ENCODE data around the gene IMMP2L.
"Not testable (repeated sequence)": the region's sequence is repeated elsewhere in the genome, so short reads cannot be mapped to it uniquely, and the experiment has no call there.

The IMMP2L gene

GRCh38 chr7:111256391-111256790 lies 305.9 kb downstream of the IMMP2L start:
- no peak for DNase-seq

- DNase-seq: no peak
Observed at GRCh38 chr7:111255576-111255975, 306.7 kb downstream of the IMMP2L start.

- DNase-seq: not testable (repeated sequence)
Observed at GRCh38 chr7:111251365-111251764, 310.9 kb downstream of the IMMP2L start.

GRCh38 chr7:111249807-111250206 lies 312.5 kb downstream of the IMMP2L start:
- DNase-seq: not testable (repeated sequence)

GRCh38 chr7:111242141-111242755 lies 320.0 kb downstream of the IMMP2L start:
- no peak for DNase-seq

GRCh38 chr7:111240371-111240770 lies 321.9 kb downstream of the IMMP2L start:
- no peak for DNase-seq

GRCh38 chr7:111239437-111239836 lies 322.9 kb downstream of the IMMP2L start:
- no peak for DNase-seq

- no peak for DNase-seq
Observed at GRCh38 chr7:111238886-111239285, 323.4 kb downstream of the IMMP2L start.

GRCh38 chr7:111235709-111236108 lies 326.6 kb downstream of the IMMP2L start:
- DNase-seq: no peak

- no peak for DNase-seq
Observed at GRCh38 chr7:111232249-111233084, 329.8 kb downstream of the IMMP2L start.

GRCh38 chr7:111229916-111230315 lies 332.4 kb downstream of the IMMP2L start:
- no peak for DNase-seq

- DNase-seq: no peak
Observed at GRCh38 chr7:111229181-111229740, 333.0 kb downstream of the IMMP2L start.

GRCh38 chr7:111228437-111228836 lies 333.9 kb downstream of the IMMP2L start:
- DNase-seq: no peak

GRCh38 chr7:111226800-111227199 lies 335.5 kb downstream of the IMMP2L start:
- DNase-seq: no peak

GRCh38 chr7:111224354-111225231 lies 337.7 kb downstream of the IMMP2L start:
- DNase-seq: no peak

- DNase-seq: no peak
Observed at GRCh38 chr7:111223802-111224253, 338.5 kb downstream of the IMMP2L start.

- DNase-seq: no peak
Observed at GRCh38 chr7:111215550-111215949, 346.7 kb downstream of the IMMP2L start.

GRCh38 chr7:111212857-111213523 lies 349.3 kb downstream of the IMMP2L start:
- no peak for DNase-seq

GRCh38 chr7:111210996-111211395 lies 351.3 kb downstream of the IMMP2L start:
- DNase-seq: no peak

- no peak for DNase-seq
Observed at GRCh38 chr7:111210043-111210442, 352.2 kb downstream of the IMMP2L start.

GRCh38 chr7:111205251-111205650 lies 357.0 kb downstream of the IMMP2L start:
- no peak for DNase-seq

GRCh38 chr7:111202321-111202720 lies 360.0 kb downstream of the IMMP2L start:
- no peak for DNase-seq
